WTC11 (cell line): ENCODE results near the gene IFT88. TPM values are rescaled to one million over a fixed set of nuclear protein-coding genes. Genes with fewer than 3 reads are reported as not detected.

Experiments used
- ATAC-seq: fragments of 200-7000 bp; cut with Tn5 transposase; 2 replicates; pipeline ENCODE4 v1.10.0; 2021; ENCODE audit warnings: mild to moderate bottlenecking, moderate library complexity
- CTCF ChIA-PET: fragments of 300-600 bp; sonication (Branson Sonifier 250); formaldehyde crosslinking; loops from one replicate; lab custom pipeline; 2021; ENCODE audit warnings: antibody characterized with exemption; lab: Charles Lee
- POLR2A ChIA-PET: fragments of 350-600 bp; sonication (Branson Sonifier 250); formaldehyde crosslinking; loops from one replicate; lab custom pipeline; 2021; ENCODE audit warnings: antibody characterized with exemption; lab: Charles Lee
- DNase-seq: peaks from one replicate; pipeline ENCODE4 v3.0.0; 2021; ENCODE audit warnings: low spot score
- H3K27ac Mint-ChIP-seq: 2 replicates; pipeline ENCODE4 v1.8.0; 2021; ENCODE audit warnings: mixed read lengths
- H3K27me3 Mint-ChIP-seq: 2 replicates; pipeline ENCODE4 v1.8.0; 2021; ENCODE audit warnings: low read depth, mild to moderate bottlenecking, moderate library complexity, mixed read lengths
- H3K36me3 Mint-ChIP-seq: 2 replicates; pipeline ENCODE4 v1.8.0; 2021; ENCODE audit warnings: mixed read lengths
- H3K4me1 Mint-ChIP-seq: 2 replicates; pipeline ENCODE4 v1.8.0; 2022; ENCODE audit warnings: mixed read lengths
- H3K4me3 Mint-ChIP-seq: 2 replicates; pipeline ENCODE4 v1.8.0; 2021; ENCODE audit warnings: mild to moderate bottlenecking, moderate library complexity, mixed read lengths
- H3K9me3 Mint-ChIP-seq: 2 replicates; pipeline ENCODE4 v1.8.0; 2021; ENCODE audit warnings: mixed read lengths
- ATF1 ChIP-seq: sonication (generic); formaldehyde crosslinking; IDR thresholded peaks from 2 replicates; pipeline ENCODE4 v1.8.1; 2023; ENCODE audit warnings: mild to moderate bottlenecking, moderate library complexity, missing genetic modification reagents
- E2F4 ChIP-seq: sonication (generic); formaldehyde crosslinking; IDR thresholded peaks from 2 replicates; pipeline ENCODE4 v1.8.1; 2022; ENCODE audit warnings: low read depth, mild to moderate bottlenecking, moderate library complexity, missing genetic modification reagents, borderline replicate concordance
- ESRRA ChIP-seq: sonication (generic); formaldehyde crosslinking; IDR thresholded peaks from 2 replicates; pipeline ENCODE4 v1.8.1; 2022; ENCODE audit warnings: mild to moderate bottlenecking, missing genetic modification reagents, borderline replicate concordance
- GABPB1 ChIP-seq: sonication (generic); formaldehyde crosslinking; IDR thresholded peaks from 2 replicates; pipeline ENCODE4 v1.8.1; 2023; ENCODE audit warnings: mild to moderate bottlenecking, missing genetic modification reagents
- IRF2 ChIP-seq: sonication (generic); formaldehyde crosslinking; IDR thresholded peaks from 2 replicates; pipeline ENCODE4 v1.8.0; 2022; ENCODE audit warnings: low read depth, missing genetic modification reagents, borderline replicate concordance
- MAX ChIP-seq: sonication (generic); formaldehyde crosslinking; IDR thresholded peaks from 2 replicates; pipeline ENCODE4 v1.8.0; 2022; ENCODE audit warnings: mild to moderate bottlenecking, missing genetic modification reagents
- OVOL2 ChIP-seq: fragments of 250-450 bp; sonication (Bioruptor Pico); IDR thresholded peaks from 2 replicates; pipeline ENCODE4 v1.9.0; 2021; ENCODE audit warnings: mild to moderate bottlenecking, borderline replicate concordance
- PRDM15 ChIP-seq: sonication (generic); formaldehyde crosslinking; IDR thresholded peaks from 2 replicates; pipeline ENCODE4 v1.8.0; 2022; ENCODE audit warnings: missing genetic modification reagents
- SP1 ChIP-seq: sonication (generic); formaldehyde crosslinking; conservative IDR thresholded peaks from 2 replicates; pipeline ENCODE4 v1.8.1; 2022; ENCODE audit warnings: missing genetic modification reagents
- STAT6 ChIP-seq: sonication (generic); formaldehyde crosslinking; conservative IDR thresholded peaks from 2 replicates; pipeline ENCODE4 v1.8.1; 2023; ENCODE audit warnings: mild to moderate bottlenecking, low read depth, missing genetic modification reagents, moderate library complexity
- TCF7 ChIP-seq: sonication (generic); formaldehyde crosslinking; IDR thresholded peaks from 2 replicates; pipeline ENCODE4 v1.8.0; 2022; ENCODE audit warnings: mild to moderate bottlenecking, low read depth, missing genetic modification reagents, moderate library complexity
- USF2 ChIP-seq: sonication (generic); formaldehyde crosslinking; IDR thresholded peaks from 2 replicates; pipeline ENCODE4 v1.8.1; 2023; ENCODE audit warnings: mild to moderate bottlenecking, missing genetic modification reagents, moderate library complexity
- ZBTB21 ChIP-seq: sonication (generic); formaldehyde crosslinking; IDR thresholded peaks from 2 replicates; pipeline ENCODE4 v1.8.1; 2023; ENCODE audit warnings: mild to moderate bottlenecking, missing genetic modification reagents, borderline replicate concordance
- ZBTB43 ChIP-seq: sonication (generic); formaldehyde crosslinking; IDR thresholded peaks from 2 replicates; pipeline ENCODE4 v1.8.1; 2023; ENCODE audit warnings: mild to moderate bottlenecking, missing genetic modification reagents
- ZNF317 ChIP-seq: sonication (generic); formaldehyde crosslinking; IDR thresholded peaks from 2 replicates; pipeline ENCODE4 v1.8.1; 2023; ENCODE audit warnings: low read depth, mild to moderate bottlenecking, moderate library complexity, missing genetic modification reagents, borderline replicate concordance
- ZNF423 ChIP-seq: fragments of 250-450 bp; sonication (Bioruptor Pico); IDR thresholded peaks from 2 replicates; pipeline ENCODE4 v2.1.2; 2022; ENCODE audit warnings: mild to moderate bottlenecking, moderate library complexity
- ZNF532 ChIP-seq: fragments of 250-450 bp; sonication (Bioruptor Pico); IDR thresholded peaks from 2 replicates; pipeline ENCODE4 v1.9.0; 2021; ENCODE audit warnings: mild to moderate bottlenecking, borderline replicate concordance
- total RNA-seq: library from RNA; stranded (reverse); gene quantifications from 3 replicates; pipeline ENCODE4 v1.2.3, GENCODE V29; 2021

Gene IFT88
- total RNA-seq, 1 experiment from 2014 or later = 6.5 TPM

- DNase-seq = no peak
- no peaks in the 10 kb centered on the region for H3K36me3 Mint-ChIP-seq
- no peak for ATAC-seq
- TF ChIP-seq ESRRA (CRISPR knock-in tag) (no peak), ATF1 (CRISPR knock-in tag) (no peak), ZBTB43 (CRISPR knock-in tag) (peak; percentile 42; the same call in 1 of the 2 replicates), ZNF532 (CRISPR knock-in tag) (no peak)
- ChIA-PET CTCF (no interaction called here), POLR2A (no interaction called here)
- no peaks in the 10 kb centered on the region for H3K9me3 Mint-ChIP-seq
- no peak overlapping the region for H3K27ac Mint-ChIP-seq
- peaks cover 10% of the 10 kb centered on the region for H3K27me3 Mint-ChIP-seq
- no peak overlapping the region for H3K4me3 Mint-ChIP-seq
- peaks cover 25% of the 10 kb centered on the region for H3K4me1 Mint-ChIP-seq
These were observed 152.1 kb downstream of the IFT88 start for GRCh38 chr13:20718958-20719566.

- CTCF ChIA-PET = interaction anchor here (0.6 kb wide), 1 partner anchor 568 kb away, joined by 4 read pairs; no protein-coding TSS in a partner anchor
- H3K36me3 Mint-ChIP-seq = no peaks in the 10 kb centered on the region
- H3K4me3 Mint-ChIP-seq = no peak overlapping the region
- no peaks in the 10 kb centered on the region for H3K9me3 Mint-ChIP-seq
- ATAC-seq (no peak), DNase-seq (no peak)
- H3K27me3 Mint-ChIP-seq = peaks cover 12% of the 10 kb centered on the region
- POLR2A ChIA-PET = no interaction called here
- H3K4me1 Mint-ChIP-seq = peaks cover 23% of the 10 kb centered on the region
- H3K27ac Mint-ChIP-seq = no peak overlapping the region
- TF ChIP-seq MAX (CRISPR knock-in tag) = no peak
- no peak for TF ChIP-seq ZNF317 (CRISPR knock-in tag)
- no peak for TF ChIP-seq SP1 (CRISPR knock-in tag)
- TF ChIP-seq IRF2 (CRISPR knock-in tag) = no peak
- no peak for TF ChIP-seq STAT6
- no peak for TF ChIP-seq E2F4 (CRISPR knock-in tag)
- TF ChIP-seq TCF7 (CRISPR knock-in tag) = no peak
- no peak for TF ChIP-seq ZBTB21 (CRISPR knock-in tag)
- no peak for TF ChIP-seq USF2
- TF ChIP-seq OVOL2 (CRISPR knock-in tag) = no peak
- no peak for TF ChIP-seq GABPB1 (CRISPR knock-in tag)
- no peak for TF ChIP-seq ZNF423 (CRISPR knock-in tag)
- TF ChIP-seq PRDM15 (CRISPR knock-in tag) = no peak
These were observed 152.8 kb downstream of the IFT88 start for GRCh38 chr13:20719783-20720182.
